Heart left ventricle (tissue), 16 donors: ENCODE measurements around the gene NKIRAS1. TPM values are rescaled to one million over a fixed set of nuclear protein-coding genes. Genes with fewer than 3 reads are reported as not detected.
"Not testable (repeated sequence)": the region's sequence is repeated elsewhere in the genome, so short reads cannot be mapped to it uniquely, and the experiment has no call there.

Source experiments
- ATAC-seq, 4 donors: fragments of 200-7000 bp; cut with Tn5 transposase; one replicate each; pipeline ENCODE4 v1.9.1; 2020 to 2022; ENCODE audit warnings: moderate library complexity in 4 of 4, mild to moderate bottlenecking in 3 of 4, moderate number of reproducible peaks in 1 of 4
- DNase-seq, 5 donors: peaks; one replicate each; pipeline ENCODE4 v3.0.0-alpha.2; 2020
- H3K27ac ChIP-seq, 12 donors: fragments of 200-600 bp; sonication (generic) in 4 of 12; one replicate each; pipeline versions ENCODE4 v1.5.0 to v1.8.0; 2016 to 2022; ENCODE audit warnings: mild to moderate bottlenecking in 2 of 12
- H3K27me3 ChIP-seq, 9 donors: fragments of 200-600 bp; sonication (generic) in 2 of 9; one replicate each; pipeline versions ENCODE4 v1.5.1 to v1.8.0; 2016 to 2022; ENCODE audit warnings: mild to moderate bottlenecking in 3 of 9
- H3K36me3 ChIP-seq, 9 donors: fragments of 200-600 bp; sonication (generic) in 2 of 9; one replicate each; pipeline versions ENCODE4 v1.5.0 to v1.8.0; 2018 to 2022; ENCODE audit warnings: mild to moderate bottlenecking in 2 of 9
- H3K4me1 ChIP-seq, 12 donors: fragments of 200-600 bp; sonication (generic) in 4 of 12; one replicate each; pipeline versions ENCODE4 v1.5.0 to v1.8.0; 2016 to 2022; ENCODE audit warnings: mild to moderate bottlenecking in 3 of 12
- H3K4me3 ChIP-seq, 12 donors: fragments of 200-600 bp; sonication (generic) in 4 of 12; one replicate each; pipeline versions ENCODE4 v1.5.0 to v1.8.0; 2017 to 2022; ENCODE audit warnings: mild to moderate bottlenecking in 9 of 12, moderate library complexity in 4 of 12
- H3K9me3 ChIP-seq, 12 donors: fragments of 200-600 bp; sonication (generic) in 4 of 12; one replicate each; pipeline versions ENCODE4 v1.5.0 to v1.8.0; 2016 to 2022; ENCODE audit warnings: mild to moderate bottlenecking in 1 of 12
- POLR2A ChIP-seq, 2 donors: fragments of 450-650 bp; IDR thresholded peaks; one replicate each; pipeline ENCODE4 v1.6.1; 2017; ENCODE audit warnings: antibody characterized with exemption in 2 of 2, mild to moderate bottlenecking in 2 of 2, moderate library complexity in 2 of 2
- WGBS, 4 donors: extraction: QIAGEN DNeasy Blood & Tissue Kit in 2 of 4; methylation state at CpG; one replicate each; pipeline versions ENCODE4 v1.1.5 to v1.1.7; 2013 to 2018; 5-methylcytosine and 5-hydroxymethylcytosine counted together
- intact Hi-C, 10 donors: fragments of 100-400 bp; cut with DNase I; formaldehyde crosslinking; loops; one replicate each; pipeline versions ENCODE4 v1.11.1 to v1.14.2; 2022
- polyA plus RNA-seq, 2 donors: library from polyadenylated mRNA; stranded (reverse); fragments of 200-250 nt; gene quantifications; one replicate each; pipeline ENCODE4 v1.2.3, GENCODE V29; 2013
- total RNA-seq, 9 donors: library from RNA; depleted of rRNA in 2 of 9; stranded (reverse); fragments of >200 nt in 2 of 9; fragmentation: NEBNext Ultra II Directional in 3 of 9; extraction: Animal tissue kit (Norgen Biotek cat#: 25700) in 3 of 9; gene quantifications; one replicate each; pipeline versions ENCODE4 v1.1.0 to v1.2.4, GENCODE V29; 2016 to 2023
- TF ChIP-seq, protein P1 (sequence below), 12 donors: fragments of 200-600 bp; sonication (generic) in 4 of 12; IDR thresholded peaks; one replicate each; pipeline versions ENCODE4 v1.5.0 to v1.8.0; 2018 to 2022; ENCODE audit warnings: antibody characterized with exemption in 12 of 12, mild to moderate bottlenecking in 5 of 12
- donor health status: ischemic (EF 13 %, LVEDD 7.1; RV severe dilation, severe dysfunction).
- donor health status: healthy with polysubstance abuse.
- donor health status: DM: no; HTN: yes; CAD: no.
- donor health status: DM: no; HTN: no; CAD: no.
- donor health status: ischemic (EF 25% LVEDD 6.9; RV normal size, moderate dysfunction).
- donor health status: ischemic (EF 25% LVEDD 5.7; RV mildly dilated, moderate dysfunction).
- donor health status: healthy.
- donor health status: DM: yes; HTN: yes; CAD: no.
- donor health status: ischemic (EF 35%, LVEDD 5.7; RV mildly dilated, moderate dysfunction).
- donor health status: nonischemic (EF 11% LVEDD 7.7; RV severe dilation, severe dysfunction).
- donor health status: DM: yes; HTN: yes; CAD: no.
- donor health status: PGD.
- donor health status: ischemic (EF 29% LVEDD 5.4; RV normal size, mild dysfunction).
- donor health status: nonischemic (EF 23%, LVEDD 6.1; RV moderate dilation, normal function).

Gene NKIRAS1
- total and polyA plus RNA-seq, 11 donors, result 13.3 to 23.2 (median 17.8) TPM

DNA sequence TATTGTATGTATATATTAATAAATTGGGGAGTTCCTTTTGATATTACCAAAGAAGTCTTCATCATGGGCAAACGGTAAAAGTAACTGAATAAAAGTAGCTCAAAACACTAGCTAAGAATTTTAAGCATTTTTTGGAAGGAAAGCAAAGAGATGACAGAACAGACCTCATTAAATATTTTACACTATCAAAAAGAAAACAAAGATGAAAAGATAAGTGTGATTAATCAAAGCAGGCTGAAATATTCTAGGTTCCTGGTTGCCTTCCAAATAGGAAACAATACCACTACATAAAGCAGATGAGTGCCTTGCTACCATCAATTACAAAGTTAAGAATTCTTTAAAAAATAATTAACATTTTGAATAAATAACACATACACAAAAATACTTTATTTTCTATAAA, 3.6 kb downstream of the NKIRAS1 start:
- DNase-seq, result no peak
- TF ChIP-seq, protein P1, sequence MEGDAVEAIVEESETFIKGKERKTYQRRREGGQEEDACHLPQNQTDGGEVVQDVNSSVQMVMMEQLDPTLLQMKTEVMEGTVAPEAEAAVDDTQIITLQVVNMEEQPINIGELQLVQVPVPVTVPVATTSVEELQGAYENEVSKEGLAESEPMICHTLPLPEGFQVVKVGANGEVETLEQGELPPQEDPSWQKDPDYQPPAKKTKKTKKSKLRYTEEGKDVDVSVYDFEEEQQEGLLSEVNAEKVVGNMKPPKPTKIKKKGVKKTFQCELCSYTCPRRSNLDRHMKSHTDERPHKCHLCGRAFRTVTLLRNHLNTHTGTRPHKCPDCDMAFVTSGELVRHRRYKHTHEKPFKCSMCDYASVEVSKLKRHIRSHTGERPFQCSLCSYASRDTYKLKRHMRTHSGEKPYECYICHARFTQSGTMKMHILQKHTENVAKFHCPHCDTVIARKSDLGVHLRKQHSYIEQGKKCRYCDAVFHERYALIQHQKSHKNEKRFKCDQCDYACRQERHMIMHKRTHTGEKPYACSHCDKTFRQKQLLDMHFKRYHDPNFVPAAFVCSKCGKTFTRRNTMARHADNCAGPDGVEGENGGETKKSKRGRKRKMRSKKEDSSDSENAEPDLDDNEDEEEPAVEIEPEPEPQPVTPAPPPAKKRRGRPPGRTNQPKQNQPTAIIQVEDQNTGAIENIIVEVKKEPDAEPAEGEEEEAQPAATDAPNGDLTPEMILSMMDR (IDR thresholded peaks at IDR 0.05), result no peak
- TF ChIP-seq POLR2A (IDR thresholded peaks at IDR 0.05), result no peak
- Histone ChIP-seq H3K4me1 (peaks cover 0 to 25% (median 15%) of the 10 kb centered on the region in 12 donors), H3K4me3 (no peak overlapping the region), H3K27me3 (no peaks in the 10 kb centered on the region), H3K36me3 (peaks cover 0 to 34% (median 22%) of the 10 kb centered on the region in 9 donors), H3K27ac (no peak overlapping the region), H3K9me3 (no peaks in the 10 kb centered on the region)
- WGBS, 4 donors, result 81 to 95% (median 93%) methylated on average over 1 of the region's 1 CpG
- no peak for ATAC-seq
- intact Hi-C loops, result no loop called here

DNA sequence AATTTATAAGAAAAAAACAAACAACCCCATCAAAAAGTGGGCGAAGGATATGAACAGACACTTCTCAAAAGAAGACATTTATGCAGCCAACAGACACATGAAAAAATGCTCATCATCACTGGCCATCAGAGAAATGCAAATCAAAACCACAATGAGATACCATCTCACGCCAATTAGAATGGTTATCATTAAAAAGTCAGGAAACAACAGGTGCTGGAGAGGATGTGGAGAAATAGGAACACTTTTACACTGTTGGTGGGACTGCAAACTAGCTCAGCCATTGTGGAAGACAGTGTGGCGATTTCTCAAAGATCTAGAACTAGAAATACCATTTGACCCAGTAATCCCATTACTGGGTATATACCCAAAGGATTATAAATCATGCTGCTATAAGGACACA, 4.5 kb downstream of the NKIRAS1 start:
- WGBS, 4 donors, result 89 to 93% (median 91%) methylated on average over 3 of the region's 3 CpGs
- ATAC-seq, H3K9me3 ChIP-seq: not testable (repeated sequence)

DNA sequence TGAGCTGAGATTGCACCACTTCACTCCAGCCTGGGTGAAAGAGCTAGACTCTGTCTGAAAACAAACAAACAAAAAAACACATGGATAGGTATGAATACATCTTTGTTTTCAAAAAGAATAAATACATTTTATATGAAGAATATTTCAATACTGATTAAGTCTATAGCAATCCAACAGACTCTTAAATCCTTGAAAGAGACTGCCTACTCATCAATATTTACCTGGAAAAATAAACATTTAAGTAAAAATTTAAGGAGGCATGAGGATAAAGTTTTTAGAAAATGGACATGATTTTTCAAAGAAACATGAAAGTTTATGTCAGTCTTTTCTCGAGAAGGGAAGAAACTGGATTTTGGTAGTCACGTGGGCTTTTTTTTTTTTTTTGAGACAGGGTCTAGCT, 5.4 kb downstream of the NKIRAS1 start:
- WGBS, 4 donors, result 92 to 96% (median 95%) methylated on average over 2 of the region's 2 CpGs
- intact Hi-C loops, result no loop called here

More for the DNA sequence above, 4.5 kb downstream of the NKIRAS1 start:
- H3K4me1 ChIP-seq, result peaks cover 0 to 21% (median 12%) of the 10 kb centered on the region in 12 donors
- DNase-seq, H3K27me3 ChIP-seq, H3K4me3 ChIP-seq, intact Hi-C loops, H3K27ac ChIP-seq: not testable (repeated sequence)
- H3K36me3 ChIP-seq, result peaks cover 0 to 38% (median 18%) of the 10 kb centered on the region in 9 donors

DNA sequence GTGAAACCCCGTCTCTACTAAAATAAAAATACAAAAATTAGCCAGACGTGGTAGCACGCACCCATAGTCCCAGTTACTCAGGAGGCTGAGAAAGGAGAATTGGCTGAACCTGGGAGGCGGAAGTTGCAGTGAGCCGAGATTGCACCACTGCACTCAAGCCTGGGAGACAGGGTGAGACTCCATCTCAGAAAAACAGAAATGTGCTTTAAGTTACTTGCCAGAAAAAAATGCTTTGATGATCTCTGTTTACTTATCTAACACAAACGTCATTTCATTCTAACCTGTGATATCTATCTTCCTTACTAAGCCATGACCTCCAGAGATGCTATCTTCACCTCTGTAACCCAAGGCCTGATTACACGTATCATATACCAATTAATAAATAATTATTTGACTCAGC, 7.4 kb downstream of the NKIRAS1 start:
- DNase-seq (no peak), ATAC-seq (no peak)
- peaks cover 0 to 58% (median 18%) of the 10 kb centered on the region in 9 donors for H3K36me3 ChIP-seq
- no peak overlapping the region for H3K27ac ChIP-seq
- intact Hi-C loops, result no loop called here
- WGBS, 4 donors, result 90 to 93% (median 92%) methylated on average over 7 of the region's 7 CpGs
- H3K4me1 ChIP-seq, result peaks cover 0 to 4% (median 0%) of the 10 kb centered on the region in 12 donors
- no peak overlapping the region for H3K4me3 ChIP-seq
- no peaks in the 10 kb centered on the region for H3K9me3 ChIP-seq
- TF ChIP-seq, protein P1 (IDR thresholded peaks at IDR 0.05), result no peak
- no peak for TF ChIP-seq POLR2A (IDR thresholded peaks at IDR 0.05)
- H3K27me3 ChIP-seq, result no peaks in the 10 kb centered on the region

More for the DNA sequence above, 5.4 kb downstream of the NKIRAS1 start:
- H3K4me1 ChIP-seq, result peaks cover 0 to 21% (median 12%) of the 10 kb centered on the region in 12 donors
- no peaks in the 10 kb centered on the region for H3K27me3 ChIP-seq
- H3K27ac ChIP-seq, result no peak overlapping the region
- no peaks in the 10 kb centered on the region for H3K9me3 ChIP-seq
- no peak overlapping the region for H3K4me3 ChIP-seq
- no peak for TF ChIP-seq POLR2A (IDR thresholded peaks at IDR 0.05)
- TF ChIP-seq, protein P1 (IDR thresholded peaks at IDR 0.05), result no peak
- peaks cover 0 to 48% (median 18%) of the 10 kb centered on the region in 9 donors for H3K36me3 ChIP-seq
- no peak for ATAC-seq
- no peak for DNase-seq

DNA sequence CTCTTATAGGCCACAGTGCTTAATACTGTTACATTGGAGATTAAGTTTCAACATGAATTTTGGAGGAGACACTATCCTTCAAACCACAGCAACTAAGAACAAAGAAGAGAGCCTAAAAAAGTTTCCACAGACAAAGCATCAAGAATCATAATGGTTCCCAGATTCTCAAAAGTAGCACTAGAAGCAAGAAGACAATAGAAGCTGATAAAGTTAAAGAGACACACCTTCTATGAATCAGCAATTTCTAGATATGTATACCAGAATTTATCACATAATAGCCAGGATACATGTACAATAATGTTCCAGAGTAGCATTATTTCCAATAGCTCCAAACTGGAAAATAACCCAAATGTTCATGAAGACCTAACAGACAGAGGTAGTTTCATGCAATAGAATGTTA, 12.2 kb downstream of the NKIRAS1 start:
- H3K4me1 ChIP-seq, result no peaks in the 10 kb centered on the region
- no peaks in the 10 kb centered on the region for H3K27me3 ChIP-seq
- no peak overlapping the region for H3K4me3 ChIP-seq
- ATAC-seq (no peak), DNase-seq (no peak)
- H3K36me3 ChIP-seq, result peaks cover 0 to 84% (median 20%) of the 10 kb centered on the region in 9 donors
- no peak overlapping the region for H3K27ac ChIP-seq
- no peaks in the 10 kb centered on the region for H3K9me3 ChIP-seq
- intact Hi-C loops, result no loop called here
- TF ChIP-seq, protein P1 (IDR thresholded peaks at IDR 0.05), result no peak
